SK-N-MC (cell line): ENCODE results near the gene BCL2L13.

ENCODE experiments used
- EZH2 ChIP-seq: fragments of 200-600 bp; sonication (generic); IDR thresholded peaks from one replicate; pipeline ENCODE4 v1.6.1; 2017; ENCODE audit warnings: antibody characterized with exemption
- FOXP2 ChIP-seq: optimal IDR thresholded peaks from 2 replicates; pipeline ENCODE3; 2011; ENCODE audit warnings: mild to moderate bottlenecking, moderate library complexity; ENCODE audit not compliant: insufficient read depth; ENCODE audit errors: extremely low read length, control extremely low read depth
- POLR2AphosphoS5 ChIP-seq: IDR thresholded peaks from 2 replicates; pipeline ENCODE4 v1.6.1; 2012; ENCODE audit warnings: mild to moderate bottlenecking, low read depth, low read length, borderline replicate concordance

DNA sequence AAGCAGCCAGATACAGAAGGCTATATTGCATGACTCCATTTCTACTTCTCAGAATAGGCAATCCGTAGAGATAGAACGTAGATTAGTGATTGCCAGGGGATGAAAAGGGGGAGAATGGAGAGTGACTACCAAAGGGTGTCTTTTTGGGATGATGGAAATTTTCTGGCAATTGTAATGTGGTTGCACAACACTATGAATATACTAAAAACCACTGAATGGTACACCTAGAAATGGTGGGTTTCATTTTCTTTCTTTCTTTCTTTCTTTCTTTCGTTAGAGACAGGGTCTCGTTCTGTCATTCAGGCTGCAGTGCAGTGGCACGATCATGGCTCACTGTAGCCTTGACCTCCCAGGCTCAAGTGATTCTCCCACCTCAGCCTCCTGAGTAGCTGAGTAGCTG, 81.4 kb downstream of the BCL2L13 start:
- TF ChIP-seq POLR2AphosphoS5 (no peak), EZH2 (no peak), FOXP2 (no peak)
